Right kidney (tissue), 1 donor: ENCODE measurements around the gene KLB.
"Not testable (repeated sequence)": the region's sequence is repeated elsewhere in the genome, so short reads cannot be mapped to it uniquely, and the experiment has no call there.

Source experiments
- DNase-seq: peaks from one replicate; pipeline ENCODE4 v3.0.0-alpha.2; 2016

KLB gene

GRCh38 chr4:39425297-39425696 is 18.6 kb downstream of the KLB start:
- DNase-seq, result not testable (repeated sequence)

GRCh38 chr4:39426728-39427127 is 20.0 kb downstream of the KLB start:
- DNase-seq, result no peak

- DNase-seq, result no peak
Observed at GRCh38 chr4:39427520-39428114, 20.9 kb downstream of the KLB start.

GRCh38 chr4:39429476-39430334 is 23.0 kb downstream of the KLB start:
- no peak for DNase-seq

GRCh38 chr4:39433878-39434492 is 27.3 kb downstream of the KLB start:
- no peak for DNase-seq

GRCh38 chr4:39435659-39436563 is 29.2 kb downstream of the KLB start:
- DNase-seq, result no peak

- DNase-seq, result no peak
Observed at GRCh38 chr4:39441593-39441992, 34.9 kb downstream of the KLB start.

GRCh38 chr4:39442998-39443397 is 36.3 kb downstream of the KLB start:
- DNase-seq, result no peak

- DNase-seq, result no peak
Observed at GRCh38 chr4:39446483-39446841, 39.7 kb downstream of the KLB start.

- DNase-seq, result peak; percentile 81
Observed at GRCh38 chr4:39446842-39447573, 40.3 kb downstream of the KLB start.

GRCh38 chr4:39450618-39451017 is 43.9 kb downstream of the KLB start:
- no peak for DNase-seq

- DNase-seq, result no peak
Observed at GRCh38 chr4:39451423-39452023, 44.8 kb downstream of the KLB start.

- DNase-seq, result no peak
Observed at GRCh38 chr4:39452153-39452859, 45.6 kb downstream of the KLB start.

- no peak for DNase-seq
Observed at GRCh38 chr4:39452860-39453587, 46.3 kb downstream of the KLB start.

GRCh38 chr4:39453738-39454137 is 47.0 kb downstream of the KLB start:
- DNase-seq, result no peak

- DNase-seq, result no peak
Observed at GRCh38 chr4:39455486-39455885, 48.8 kb downstream of the KLB start.

- no peak for DNase-seq
Observed at GRCh38 chr4:39456946-39457763, 50.4 kb downstream of the KLB start.

GRCh38 chr4:39458161-39458504 is 51.4 kb downstream of the KLB start:
- not testable (repeated sequence) for DNase-seq
